Gastrocnemius medialis (tissue), 4 donors: ENCODE data around the gene SPATA21.

Experiments
- POLR2A ChIP-seq, 2 donors: fragments of 450-650 bp; IDR thresholded peaks; one replicate each; pipeline ENCODE4 v1.6.1; 2017; ENCODE audit warnings: antibody characterized with exemption in 2 of 2, mild to moderate bottlenecking in 2 of 2, moderate library complexity in 2 of 2
- TF ChIP-seq, protein P1 (sequence below), 5 experiments: fragments of 450-650 bp in 3 of 5; fragments of 200-600 bp in 2 of 5; sonication (generic) in 2 of 5; IDR thresholded peaks in 4 of 5; conservative IDR thresholded peaks in 1 of 5; 1 replicate in 4 of 5; 2 replicates in 1 of 5; pipeline ENCODE4 v1.5.1; 2016 to 2019; ENCODE audit warnings: antibody characterized with exemption in 5 of 5, mild to moderate bottlenecking in 3 of 5, moderate library complexity in 3 of 5

DNA sequence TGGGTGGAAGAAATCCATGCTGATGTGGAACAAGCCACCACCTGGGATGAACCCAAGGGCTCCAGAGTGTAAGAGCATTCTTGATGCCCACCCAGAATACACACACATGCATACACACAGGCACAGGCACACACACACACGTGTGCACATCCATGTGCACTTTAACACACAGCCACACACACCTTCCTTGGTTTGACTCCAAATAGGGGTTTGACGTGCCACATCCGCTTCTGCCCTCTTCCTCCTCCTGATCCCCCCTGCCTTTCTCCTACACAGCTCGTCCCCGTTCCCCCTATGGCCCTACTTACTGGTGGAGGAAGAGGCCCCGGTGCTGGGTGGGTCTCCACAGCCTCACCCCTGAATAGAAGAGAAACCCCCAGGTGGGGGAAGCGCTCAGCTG, 16.0 kb downstream of the SPATA21 start:
- TF ChIP-seq, protein P1, sequence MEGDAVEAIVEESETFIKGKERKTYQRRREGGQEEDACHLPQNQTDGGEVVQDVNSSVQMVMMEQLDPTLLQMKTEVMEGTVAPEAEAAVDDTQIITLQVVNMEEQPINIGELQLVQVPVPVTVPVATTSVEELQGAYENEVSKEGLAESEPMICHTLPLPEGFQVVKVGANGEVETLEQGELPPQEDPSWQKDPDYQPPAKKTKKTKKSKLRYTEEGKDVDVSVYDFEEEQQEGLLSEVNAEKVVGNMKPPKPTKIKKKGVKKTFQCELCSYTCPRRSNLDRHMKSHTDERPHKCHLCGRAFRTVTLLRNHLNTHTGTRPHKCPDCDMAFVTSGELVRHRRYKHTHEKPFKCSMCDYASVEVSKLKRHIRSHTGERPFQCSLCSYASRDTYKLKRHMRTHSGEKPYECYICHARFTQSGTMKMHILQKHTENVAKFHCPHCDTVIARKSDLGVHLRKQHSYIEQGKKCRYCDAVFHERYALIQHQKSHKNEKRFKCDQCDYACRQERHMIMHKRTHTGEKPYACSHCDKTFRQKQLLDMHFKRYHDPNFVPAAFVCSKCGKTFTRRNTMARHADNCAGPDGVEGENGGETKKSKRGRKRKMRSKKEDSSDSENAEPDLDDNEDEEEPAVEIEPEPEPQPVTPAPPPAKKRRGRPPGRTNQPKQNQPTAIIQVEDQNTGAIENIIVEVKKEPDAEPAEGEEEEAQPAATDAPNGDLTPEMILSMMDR (IDR thresholded peaks at IDR 0.05 in 4 of 5, conservative IDR thresholded peaks at IDR 0.05 in 1 of 5): no peak
- no peak for TF ChIP-seq POLR2A (IDR thresholded peaks at IDR 0.05)
